Natural killer cell (primary cell): ENCODE data around the gene ACTR3. TPM values are rescaled to one million over a fixed set of nuclear protein-coding genes. Genes with fewer than 3 reads are reported as not detected.
"Not testable (repeated sequence)": the region's sequence is repeated elsewhere in the genome, so short reads cannot be mapped to it uniquely, and the experiment has no call there.

ENCODE experiments used
- ATAC-seq, 3 donors: fragments of 150-1000 bp in 2 of 3; fragments of 200-7000 bp in 1 of 3; cut with Tn5 transposase; 1 replicate in 1 of 3; 2 replicates in 2 of 3; pipeline ENCODE4 v1.10.0; 2021; ENCODE audit warnings: mild to moderate bottlenecking in 2 of 3, moderate library complexity in 2 of 3
- DNase-seq, 2 donors: peaks; one replicate each; pipeline versions ENCODE4 v3.0.0 to v3.0.0-alpha.2; 2013 to 2021; ENCODE audit warnings: mixed read lengths in 1 of 2
- H3K27ac ChIP-seq: one replicate; pipeline ENCODE4 v1.5.1; 2013; ENCODE audit warnings: mild to moderate bottlenecking, low read length
- H3K27me3 ChIP-seq: one replicate; pipeline ENCODE4 v1.6.1; 2013; ENCODE audit warnings: low read length; ENCODE audit not compliant: control insufficient read depth, insufficient read depth
- H3K36me3 ChIP-seq: one replicate; pipeline ENCODE4 v1.6.1; 2013; ENCODE audit warnings: low read length; ENCODE audit not compliant: control insufficient read depth, insufficient read depth
- H3K4me1 ChIP-seq: one replicate; pipeline ENCODE4 v1.6.1; 2013; ENCODE audit warnings: low read length; ENCODE audit not compliant: control insufficient read depth, insufficient read depth
- H3K4me3 ChIP-seq: one replicate; pipeline ENCODE4 v1.5.1; 2013; ENCODE audit warnings: low read length
- H3K9me3 ChIP-seq: one replicate; pipeline ENCODE4 v1.6.1; 2013; ENCODE audit warnings: low read length; ENCODE audit not compliant: control insufficient read depth, insufficient read depth
- H3K27ac Mint-ChIP-seq, 2 donors: one replicate each; pipeline ENCODE4 v1.8.0; 2022; ENCODE audit warnings: mild to moderate bottlenecking in 2 of 2, mixed read lengths in 2 of 2, moderate library complexity in 1 of 2
- H3K27me3 Mint-ChIP-seq, 2 donors: one replicate each; pipeline ENCODE4 v1.8.0; 2022; ENCODE audit warnings: low read depth in 2 of 2, mixed read lengths in 2 of 2
- H3K36me3 Mint-ChIP-seq: one replicate; pipeline ENCODE4 v1.8.0; 2022; ENCODE audit warnings: mixed read lengths
- H3K4me1 Mint-ChIP-seq, 2 donors: one replicate each; pipeline ENCODE4 v1.8.0; 2022; ENCODE audit warnings: mixed read lengths in 2 of 2
- H3K4me3 Mint-ChIP-seq: one replicate; pipeline ENCODE4 v1.8.0; 2022; ENCODE audit warnings: mild to moderate bottlenecking, moderate library complexity, mixed read lengths
- H3K9me3 Mint-ChIP-seq, 2 donors: one replicate each; pipeline ENCODE4 v1.8.0; 2022; ENCODE audit warnings: mixed read lengths in 2 of 2
- CTCF ChIP-seq: fragments of 200-600 bp; IDR thresholded peaks from one replicate; pipeline ENCODE4 v1.8.0; 2022; ENCODE audit warnings: antibody characterized with exemption
- WGBS: methylation state at CpG from one replicate; pipeline ENCODE4 v1.1.7; 2013; ENCODE audit warnings: missing lambda C conversion rate; ENCODE audit not compliant: insufficient coverage; 5-methylcytosine and 5-hydroxymethylcytosine counted together
- intact Hi-C: fragments of 100-400 bp; cut with micrococcal nuclease; formaldehyde crosslinking; loops from one replicate; pipeline ENCODE4 v1.14.2; 2022
- total RNA-seq, 4 donors: library from RNA; stranded (reverse); fragments of 120-200 nt in 1 of 4; gene quantifications; one replicate each; pipeline versions ENCODE4 v1.2.3 to v1.2.4, GENCODE V29; 2013 to 2022

ACTR3 gene
- total RNA-seq, 3 donors from 2014 or later (not counting 1 experiment from before 2014, with no cell fraction given), result 323 to 428 (median 352) TPM

GRCh38 chr2:113950906-113951305 is 61.0 kb downstream of the ACTR3 start:
- H3K27ac ChIP-seq, H3K4me3 ChIP-seq, DNase-seq, intact Hi-C loops, H3K4me1 ChIP-seq, H3K9me3 ChIP-seq, H3K9me3 Mint-ChIP-seq, H3K27me3 ChIP-seq, ATAC-seq, H3K27me3 Mint-ChIP-seq: not testable (repeated sequence)
- Mint-ChIP-seq H3K27ac (peak overlapping the region; percentile 64 to 76), H3K4me3 (peak overlapping the region; percentile 5), H3K4me1 (peaks cover 47 to 55% of the 10 kb centered on the region in 2 donors), H3K36me3 (peaks cover 32% of the 10 kb centered on the region)
- H3K36me3 ChIP-seq, result peaks cover 81% of the 10 kb centered on the region
- whole genome bisulfite sequencing, result 94% methylated on average over 2 of the region's 3 CpGs

DNA sequence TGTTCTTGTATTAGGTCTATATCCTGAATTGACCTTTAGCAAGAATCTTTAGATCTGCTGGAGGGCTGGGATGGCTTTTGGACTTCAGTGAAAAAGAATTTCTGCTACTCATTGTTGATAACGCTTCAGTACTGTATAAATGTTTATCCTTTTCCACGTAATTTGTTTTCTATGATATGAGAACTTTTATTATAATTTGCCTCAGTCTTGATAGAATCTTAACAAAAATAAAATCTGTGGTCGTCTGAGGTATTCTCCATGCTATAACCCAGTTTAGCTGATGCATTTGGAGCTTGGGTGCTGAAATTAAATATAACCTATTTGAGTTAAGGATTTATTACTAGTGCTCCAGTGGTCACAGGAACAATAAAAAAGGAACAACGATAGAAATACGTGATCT is 71.1 kb downstream of the ACTR3 start:
- H3K4me1 Mint-ChIP-seq, result peaks cover 16 to 20% of the 10 kb centered on the region in 2 donors
- no peak for TF ChIP-seq CTCF
- H3K27me3 Mint-ChIP-seq, result no peaks in the 10 kb centered on the region
- no peaks in the 10 kb centered on the region for H3K36me3 Mint-ChIP-seq
- no peak overlapping the region for H3K4me3 Mint-ChIP-seq
- no peaks in the 10 kb centered on the region for H3K9me3 Mint-ChIP-seq
- H3K27me3 ChIP-seq, result no peaks in the 10 kb centered on the region
- H3K27ac ChIP-seq, result no peak overlapping the region
- WGBS, result 100% methylated on average over 2 of the region's 5 CpGs
- intact Hi-C loops, result no loop called here
- DNase-seq (no peak), ATAC-seq (no peak)
- H3K4me1 ChIP-seq, result no peaks in the 10 kb centered on the region
- H3K9me3 ChIP-seq, result no peaks in the 10 kb centered on the region
- peak overlapping the region; percentile 0 to 68 for H3K27ac Mint-ChIP-seq
- H3K36me3 ChIP-seq, result peaks cover 70% of the 10 kb centered on the region
- no peak overlapping the region for H3K4me3 ChIP-seq

DNA sequence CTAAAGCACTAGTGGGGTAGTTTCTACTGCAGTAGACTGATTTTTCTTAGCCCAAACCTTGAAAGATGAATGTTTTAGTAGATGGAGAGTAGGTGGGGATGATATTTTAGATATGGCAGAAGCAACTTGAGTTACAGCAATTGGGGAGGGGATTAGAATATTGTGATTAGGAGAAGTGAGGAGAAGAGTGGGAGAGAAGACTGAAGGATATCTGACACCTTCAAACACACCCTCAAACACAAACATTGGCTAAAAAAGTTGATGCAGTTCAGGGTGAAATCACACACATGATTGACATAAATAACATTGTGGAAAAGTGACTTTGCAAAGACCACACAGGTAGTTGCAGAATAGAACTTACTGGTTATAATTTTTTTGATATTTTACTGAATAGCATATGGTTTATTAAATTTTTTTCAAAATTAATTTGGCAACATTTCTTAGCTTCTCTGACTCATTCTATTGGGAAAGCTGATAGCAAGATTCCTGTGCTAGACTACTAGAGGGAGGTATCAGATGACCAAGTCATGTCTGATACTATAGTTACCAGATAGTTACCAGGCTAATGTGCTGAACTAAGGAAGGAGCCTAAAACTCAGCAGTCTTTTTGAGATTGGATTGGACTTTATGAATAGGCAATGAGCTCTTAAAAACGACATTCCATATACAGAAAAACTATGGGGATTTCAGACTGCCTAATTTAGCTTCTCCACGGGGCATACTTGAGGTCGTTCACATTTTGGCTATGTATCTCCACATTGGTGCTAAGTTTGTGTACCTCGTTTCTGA is 73.0 kb downstream of the ACTR3 start:
- 94% methylated on average over 4 of the region's 4 CpGs for WGBS
- TF ChIP-seq CTCF, result no peak
- no peak overlapping the region for H3K4me3 ChIP-seq
- no peaks in the 10 kb centered on the region for H3K4me1 ChIP-seq
- H3K27me3 ChIP-seq, result no peaks in the 10 kb centered on the region
- no peak overlapping the region for H3K4me3 Mint-ChIP-seq
- no peaks in the 10 kb centered on the region for H3K27me3 Mint-ChIP-seq
- no peaks in the 10 kb centered on the region for H3K9me3 ChIP-seq
- DNase-seq (no peak), ATAC-seq (no peak)
- H3K36me3 Mint-ChIP-seq, result no peaks in the 10 kb centered on the region
- H3K4me1 Mint-ChIP-seq, result peaks cover 17 to 35% of the 10 kb centered on the region in 2 donors
- H3K27ac ChIP-seq, result no peak overlapping the region
- no peaks in the 10 kb centered on the region for H3K9me3 Mint-ChIP-seq
- H3K36me3 ChIP-seq, result peaks cover 51% of the 10 kb centered on the region
- intact Hi-C loops, result no loop called here
- peak overlapping the region; percentile 40 to 75 for H3K27ac Mint-ChIP-seq

- no peak overlapping the region for H3K4me3 Mint-ChIP-seq
- no peaks in the 10 kb centered on the region for H3K27me3 Mint-ChIP-seq
- intact Hi-C loops, result no loop called here
- no peak for ATAC-seq
- peak overlapping the region; percentile 40 to 75 for H3K27ac Mint-ChIP-seq
- Histone ChIP-seq H3K27ac (no peak overlapping the region), H3K36me3 (peaks cover 42% of the 10 kb centered on the region), H3K27me3 (no peaks in the 10 kb centered on the region), H3K9me3 (no peaks in the 10 kb centered on the region), H3K4me3 (no peak overlapping the region), H3K4me1 (no peaks in the 10 kb centered on the region)
- DNase-seq, result no peak
- peaks cover 21 to 39% of the 10 kb centered on the region in 2 donors for H3K4me1 Mint-ChIP-seq
- H3K9me3 Mint-ChIP-seq, result no peaks in the 10 kb centered on the region
- WGBS, result 93% methylated on average over 2 of the region's 3 CpGs
- no peak for TF ChIP-seq CTCF
- no peaks in the 10 kb centered on the region for H3K36me3 Mint-ChIP-seq
Measured at GRCh38 chr2:113963965-113964364, 74.1 kb downstream of the ACTR3 start.
